ENCODE results near the gene SLAMF6.
"Not testable (repeated sequence)": the region's sequence is repeated elsewhere in the genome, so short reads cannot be mapped to it uniquely, and the experiment has no call there.

Gene SLAMF6

GRCh38 chr1:160542303-160542945 lies 19.4 kb upstream of the SLAMF6 start:
- no peak for DNase-seq (ENCODE audit: low spot score)

- DNase-seq (ENCODE audit: low spot score): no peak
These were observed 18.7 kb upstream of the SLAMF6 start for GRCh38 chr1:160541622-160542302.

- no peak for DNase-seq (ENCODE audit: low spot score)
These were observed 17.8 kb upstream of the SLAMF6 start for GRCh38 chr1:160540859-160541233.

- DNase-seq (ENCODE audit: low spot score): no peak
These were observed 17.2 kb upstream of the SLAMF6 start for GRCh38 chr1:160539990-160540858.

GRCh38 chr1:160539684-160539989 lies 16.6 kb upstream of the SLAMF6 start:
- DNase-seq (ENCODE audit: low spot score): no peak

- DNase-seq (ENCODE audit: low spot score): no peak
These were observed 16.1 kb upstream of the SLAMF6 start for GRCh38 chr1:160538985-160539651.

- DNase-seq (ENCODE audit: low spot score): no peak
These were observed 14.9 kb upstream of the SLAMF6 start for GRCh38 chr1:160537714-160538665.

GRCh38 chr1:160534823-160535605 lies 12.0 kb upstream of the SLAMF6 start:
- no peak for DNase-seq (ENCODE audit: low spot score)

- not testable (repeated sequence) for DNase-seq (ENCODE audit: low spot score)
These were observed 9.4 kb upstream of the SLAMF6 start for GRCh38 chr1:160532557-160532813.

GRCh38 chr1:160531809-160532556 lies 8.9 kb upstream of the SLAMF6 start:
- DNase-seq (ENCODE audit: low spot score): not testable (repeated sequence)

- not testable (repeated sequence) for DNase-seq (ENCODE audit: low spot score)
These were observed 6.4 kb upstream of the SLAMF6 start for GRCh38 chr1:160529401-160529952.

GRCh38 chr1:160523789-160524188 lies 734 bp upstream of the SLAMF6 start:
- not testable (repeated sequence) for DNase-seq (ENCODE audit: low spot score)

- DNase-seq (ENCODE audit: low spot score): no peak
These were observed 919 bp downstream of the SLAMF6 start for GRCh38 chr1:160522136-160522535.

GRCh38 chr1:160521554-160521953 lies 1.5 kb downstream of the SLAMF6 start:
- no peak for DNase-seq (ENCODE audit: low spot score)

- no peak for DNase-seq (ENCODE audit: low spot score)
These were observed 2.1 kb downstream of the SLAMF6 start for GRCh38 chr1:160520999-160521398.

GRCh38 chr1:160520582-160520981 lies 2.5 kb downstream of the SLAMF6 start:
- DNase-seq (ENCODE audit: low spot score): no peak

GRCh38 chr1:160519642-160520435 lies 3.2 kb downstream of the SLAMF6 start:
- no peak for DNase-seq (ENCODE audit: low spot score)

- not testable (repeated sequence) for DNase-seq (ENCODE audit: low spot score)
These were observed 5.5 kb downstream of the SLAMF6 start for GRCh38 chr1:160517519-160517918.

- DNase-seq (ENCODE audit: low spot score): not testable (repeated sequence)
These were observed 7.1 kb downstream of the SLAMF6 start for GRCh38 chr1:160515908-160516307.

Measured in globus pallidus (tissue), 1 donor.